OCI-LY3 (cell line): ENCODE measurements around the gene EPB41L4A.

Source experiments
- CTCF ChIP-seq: fragments of 200-600, 300-600 bp; sonication (generic); IDR thresholded peaks from 2 replicates; pipeline ENCODE4 v1.5.1; 2014; ENCODE audit warnings: antibody characterized with exemption, low read length, low read depth
- EZH2phosphoT487 ChIP-seq: fragments of 200-600 bp; shearing (Covaris generic); IDR thresholded peaks from 2 replicates; pipeline ENCODE4 v1.6.1; 2018; ENCODE audit warnings: antibody characterized with exemption, mixed run types, low read depth

GRCh38 chr5:112183874-112184273, 235.2 kb downstream of the EPB41L4A start:
- TF ChIP-seq CTCF: no peak
- no peak for TF ChIP-seq EZH2phosphoT487
